Suprapubic skin (tissue), 3 donors: ENCODE results near the gene ADGRG2.

Experiments used
- POLR2A ChIP-seq, 2 donors: fragments of 450-650 bp; IDR thresholded peaks; one replicate each; pipeline ENCODE4 v1.6.1; 2017; ENCODE audit warnings: antibody characterized with exemption in 2 of 2, mild to moderate bottlenecking in 2 of 2, moderate library complexity in 2 of 2
- TF ChIP-seq, protein P1 (sequence below), 2 donors: fragments of 200-600 bp in 1 of 2; fragments of 450-650 bp in 1 of 2; sonication (generic) in 1 of 2; IDR thresholded peaks; one replicate each; pipeline ENCODE4 v1.5.1; 2016 to 2019; ENCODE audit warnings: antibody characterized with exemption in 2 of 2, mild to moderate bottlenecking in 1 of 2, moderate library complexity in 1 of 2

DNA sequence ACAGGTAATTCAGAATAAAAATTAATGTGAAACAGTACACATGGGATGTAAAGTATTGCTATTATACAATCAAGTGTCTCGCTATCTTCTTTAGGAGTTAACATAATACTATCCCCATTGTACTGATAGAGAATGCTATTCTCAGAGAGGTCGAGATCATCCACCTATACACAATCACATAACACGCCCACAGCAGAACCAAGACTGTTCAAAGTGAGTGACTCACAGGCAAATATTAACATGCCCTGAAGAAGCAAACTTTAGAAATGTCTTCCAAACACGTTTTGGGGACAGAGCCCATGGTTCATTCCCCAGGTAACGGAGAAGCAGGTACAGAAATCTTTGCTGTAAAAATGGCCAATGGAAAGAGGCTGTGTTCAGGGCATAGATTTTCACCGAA lies 88.2 kb downstream of the ADGRG2 start:
- TF ChIP-seq, protein P1, sequence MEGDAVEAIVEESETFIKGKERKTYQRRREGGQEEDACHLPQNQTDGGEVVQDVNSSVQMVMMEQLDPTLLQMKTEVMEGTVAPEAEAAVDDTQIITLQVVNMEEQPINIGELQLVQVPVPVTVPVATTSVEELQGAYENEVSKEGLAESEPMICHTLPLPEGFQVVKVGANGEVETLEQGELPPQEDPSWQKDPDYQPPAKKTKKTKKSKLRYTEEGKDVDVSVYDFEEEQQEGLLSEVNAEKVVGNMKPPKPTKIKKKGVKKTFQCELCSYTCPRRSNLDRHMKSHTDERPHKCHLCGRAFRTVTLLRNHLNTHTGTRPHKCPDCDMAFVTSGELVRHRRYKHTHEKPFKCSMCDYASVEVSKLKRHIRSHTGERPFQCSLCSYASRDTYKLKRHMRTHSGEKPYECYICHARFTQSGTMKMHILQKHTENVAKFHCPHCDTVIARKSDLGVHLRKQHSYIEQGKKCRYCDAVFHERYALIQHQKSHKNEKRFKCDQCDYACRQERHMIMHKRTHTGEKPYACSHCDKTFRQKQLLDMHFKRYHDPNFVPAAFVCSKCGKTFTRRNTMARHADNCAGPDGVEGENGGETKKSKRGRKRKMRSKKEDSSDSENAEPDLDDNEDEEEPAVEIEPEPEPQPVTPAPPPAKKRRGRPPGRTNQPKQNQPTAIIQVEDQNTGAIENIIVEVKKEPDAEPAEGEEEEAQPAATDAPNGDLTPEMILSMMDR (IDR thresholded peaks at IDR 0.05), result no peak
- no peak for TF ChIP-seq POLR2A (IDR thresholded peaks at IDR 0.05)
